HG03558 (cell line): Measurements from ENCODE around the gene DAZAP1.

Experiments
- ATAC-seq: cut with Tn5 transposase; IDR thresholded peaks from one replicate; pipeline ENCODE4 v1.9.1; 2021; ENCODE audit warnings: moderate number of reproducible peaks; ENCODE audit not compliant: unreplicated experiment; ENCODE audit errors: extremely low read depth

The DAZAP1 gene

GRCh38 chr19:1392939-1393530 lies 14.4 kb upstream of the DAZAP1 start:
- no peak for ATAC-seq

GRCh38 chr19:1393841-1394240 lies 13.5 kb upstream of the DAZAP1 start:
- no peak for ATAC-seq

GRCh38 chr19:1394252-1395193 lies 12.9 kb upstream of the DAZAP1 start:
- no peak for ATAC-seq

GRCh38 chr19:1395194-1396018 lies 12.0 kb upstream of the DAZAP1 start:
- ATAC-seq = no peak

GRCh38 chr19:1396019-1396767 lies 11.2 kb upstream of the DAZAP1 start:
- no peak for ATAC-seq

GRCh38 chr19:1396768-1397679 lies 10.4 kb upstream of the DAZAP1 start:
- ATAC-seq = no peak

- no peak for ATAC-seq
Observed at GRCh38 chr19:1397838-1398237, 9.5 kb upstream of the DAZAP1 start.

- no peak for ATAC-seq
Observed at GRCh38 chr19:1399079-1399478, 8.3 kb upstream of the DAZAP1 start.

GRCh38 chr19:1399745-1400144 lies 7.6 kb upstream of the DAZAP1 start:
- no peak for ATAC-seq

GRCh38 chr19:1400281-1401137 lies 6.9 kb upstream of the DAZAP1 start:
- no peak for ATAC-seq

- no peak for ATAC-seq
Observed at GRCh38 chr19:1401138-1401888, 6.1 kb upstream of the DAZAP1 start, which contains the start of gene GAMT. Gene GAMT (minus strand): TSS chr19:1401542. CDS start chr19:1401476, 66 bp downstream.

- ATAC-seq = no peak
Observed at GRCh38 chr19:1401889-1402217, 5.5 kb upstream of the DAZAP1 start.

GRCh38 chr19:1402411-1403070 lies 4.8 kb upstream of the DAZAP1 start:
- ATAC-seq = no peak

GRCh38 chr19:1406774-1407527 lies 435 bp upstream of the DAZAP1 start:
- peak; percentile 45 for ATAC-seq

- ATAC-seq = no peak
Observed at GRCh38 chr19:1408300-1409203, 1.2 kb downstream of the DAZAP1 start.
